Calu3 (cell line): ENCODE data around the gene PTPRA. TPM values are rescaled to one million over a fixed set of nuclear protein-coding genes. Genes with fewer than 3 reads are reported as not detected.

Experiments
- BruUV-seq: library from RNA; stranded (reverse); fragments of 400-500 nt; replicated peaks from 2 replicates; lab custom pipeline; 2021; lab: Mats Ljungman, UMichigan
- CTCF ChIA-PET: fragments of 300-600 bp; sonication (Branson Sonifier 250); formaldehyde crosslinking; loops from one replicate; lab custom pipeline; 2022; ENCODE audit warnings: antibody characterized with exemption; lab: Charles Lee
- DNase-seq: peaks from one replicate; pipeline ENCODE4 v3.0.0; 2022
- H3K27ac Mint-ChIP-seq: one replicate; pipeline ENCODE4 v1.8.0; 2022; ENCODE audit warnings: mixed read lengths; ENCODE audit not compliant: unreplicated experiment
- H3K27me3 Mint-ChIP-seq: one replicate; pipeline ENCODE4 v1.8.0; 2022; ENCODE audit warnings: mixed read lengths; ENCODE audit not compliant: unreplicated experiment
- H3K36me3 Mint-ChIP-seq: one replicate; pipeline ENCODE4 v1.8.0; 2022; ENCODE audit warnings: mild to moderate bottlenecking, moderate library complexity, mixed read lengths; ENCODE audit not compliant: insufficient read depth, unreplicated experiment
- H3K4me1 Mint-ChIP-seq: one replicate; pipeline ENCODE4 v1.8.0; 2022; ENCODE audit warnings: mild to moderate bottlenecking, low read depth, mixed read lengths; ENCODE audit not compliant: unreplicated experiment
- H3K4me3 Mint-ChIP-seq: one replicate; pipeline ENCODE4 v1.8.0; 2022; ENCODE audit warnings: mild to moderate bottlenecking, low read depth, moderate library complexity, mixed read lengths; ENCODE audit not compliant: unreplicated experiment
- H3K9me3 Mint-ChIP-seq: one replicate; pipeline ENCODE4 v1.8.0; 2022; ENCODE audit warnings: low read depth, mixed read lengths; ENCODE audit not compliant: unreplicated experiment
- CTCF ChIP-seq: fragments of 200-600 bp; IDR thresholded peaks from one replicate; pipeline ENCODE4 v1.8.0; 2022; ENCODE audit warnings: antibody characterized with exemption; ENCODE audit not compliant: unreplicated experiment
- intact Hi-C: fragments of 100-400 bp; cut with micrococcal nuclease; formaldehyde crosslinking; loops from one replicate; pipeline ENCODE4 v1.10.0; 2022; ENCODE audit not compliant: unreplicated experiment
- total RNA-seq: library from RNA; stranded (reverse); gene quantifications from 2 replicates; pipeline ENCODE4 v1.2.3, GENCODE V29; 2022

Gene PTPRA
- total RNA-seq, 1 experiment from 2014 or later, result 30.2 TPM

GRCh38 chr20:2871661-2872458, 1.4 kb upstream of the PTPRA start:
- no peaks in the 10 kb centered on the region for H3K9me3 Mint-ChIP-seq
- DNase-seq, result no peak
- H3K27ac Mint-ChIP-seq, result no peak overlapping the region
- CTCF ChIA-PET, result interaction anchor here (0.5 to 0.6 kb wide), 2 partner anchors 14 to 908 kb away, joined by 3 to 5 read pairs; no protein-coding TSS in a partner anchor
- peaks cover 23% of the 10 kb centered on the region for H3K36me3 Mint-ChIP-seq
- intact Hi-C loops, result no loop called here
- H3K4me1 Mint-ChIP-seq, result peaks cover 40% of the 10 kb centered on the region
- no peak for TF ChIP-seq CTCF
- BruUV-seq, result no TSS peak
- peak overlapping the region; percentile 81 for H3K4me3 Mint-ChIP-seq
- H3K27me3 Mint-ChIP-seq, result no peaks in the 10 kb centered on the region

DNA sequence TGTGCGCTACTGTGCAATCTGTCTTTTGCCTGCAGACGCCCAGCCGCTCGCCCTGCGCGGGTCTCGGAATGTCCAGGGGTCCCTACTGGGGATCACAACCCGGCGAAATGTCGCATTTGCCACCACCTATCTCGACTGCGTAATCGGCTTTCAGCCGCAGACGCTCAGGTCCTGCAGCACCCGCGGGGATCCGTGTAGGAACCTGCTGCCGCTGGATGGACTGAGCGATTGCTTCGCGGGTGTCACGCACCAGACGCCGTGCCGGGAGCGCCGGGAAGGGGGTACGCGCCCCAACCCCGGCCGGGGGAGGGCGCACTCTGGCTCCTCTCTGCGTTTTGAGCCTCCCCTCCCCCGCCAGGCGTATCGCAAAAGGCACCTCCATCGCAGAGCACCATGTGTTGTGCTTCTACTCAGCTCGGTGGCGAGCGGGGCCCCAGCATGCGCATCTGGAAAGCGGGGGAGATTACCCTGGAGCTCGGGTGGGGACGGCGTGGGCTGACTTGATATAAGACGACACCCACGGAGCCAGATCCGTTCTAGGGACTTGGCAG, 747 bp upstream of the PTPRA start:
- no peaks in the 10 kb centered on the region for H3K9me3 Mint-ChIP-seq
- peak overlapping the region; percentile 81 for H3K4me3 Mint-ChIP-seq
- H3K4me1 Mint-ChIP-seq, result peaks cover 35% of the 10 kb centered on the region
- peak; percentile 67 for DNase-seq
- H3K36me3 Mint-ChIP-seq, result peaks cover 23% of the 10 kb centered on the region
- intact Hi-C loops, result no loop called here
- no TSS peak for BruUV-seq
- no peak for TF ChIP-seq CTCF
- H3K27ac Mint-ChIP-seq, result no peak overlapping the region
- H3K27me3 Mint-ChIP-seq, result no peaks in the 10 kb centered on the region
- CTCF ChIA-PET, result interaction anchor here (0.5 to 0.6 kb wide), 2 partner anchors 14 to 907 kb away, joined by 3 to 5 read pairs; no protein-coding TSS in a partner anchor

DNA sequence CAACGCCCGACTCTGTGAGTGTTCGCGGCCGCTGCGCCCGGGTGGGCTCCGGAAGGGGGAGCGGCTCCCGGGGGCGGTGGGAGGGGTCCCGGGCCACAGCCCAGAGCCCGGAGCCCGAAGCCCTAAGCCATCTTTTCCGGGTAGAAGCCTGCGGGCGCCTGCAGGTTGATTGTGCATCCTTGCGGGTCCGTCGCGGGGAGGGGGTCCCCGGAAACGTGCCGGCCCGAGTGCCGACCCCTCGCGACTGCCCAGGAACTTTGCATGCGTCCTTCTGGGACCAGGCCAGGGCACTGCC, 413 bp downstream of the PTPRA start:
- TF ChIP-seq CTCF, result no peak
- Mint-ChIP-seq H3K9me3 (no peaks in the 10 kb centered on the region), H3K27me3 (no peaks in the 10 kb centered on the region), H3K27ac (no peak overlapping the region), H3K36me3 (peaks cover 23% of the 10 kb centered on the region), H3K4me3 (peak overlapping the region; percentile 81), H3K4me1 (peaks cover 31% of the 10 kb centered on the region)
- DNase-seq, result peak; percentile 13
- intact Hi-C loops, result no loop called here
- BruUV-seq, result no TSS peak
- CTCF ChIA-PET, result no interaction called here

DNA sequence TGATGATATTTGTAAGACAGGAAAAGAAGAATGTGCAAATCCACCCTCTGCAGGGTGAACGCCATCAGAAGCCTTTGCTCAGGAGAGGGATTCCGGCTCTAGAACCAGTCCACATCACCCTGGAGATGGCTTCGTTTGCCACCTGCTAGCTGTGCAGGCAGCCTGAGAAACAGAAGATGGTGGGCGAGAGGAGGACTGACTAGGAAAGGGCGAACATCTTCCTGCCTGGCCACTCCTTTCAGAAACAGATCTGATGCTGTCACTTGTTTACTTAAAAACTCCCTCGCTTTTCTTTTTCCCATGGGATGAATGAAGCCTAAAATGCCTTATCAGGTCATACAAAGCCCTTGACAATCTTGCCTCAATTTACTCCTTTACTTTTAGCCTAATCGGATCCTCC, 1.2 kb downstream of the PTPRA start:
- no peak for TF ChIP-seq CTCF
- intact Hi-C loops, result no loop called here
- no peaks in the 10 kb centered on the region for H3K9me3 Mint-ChIP-seq
- DNase-seq, result no peak
- H3K36me3 Mint-ChIP-seq, result peaks cover 23% of the 10 kb centered on the region
- H3K4me1 Mint-ChIP-seq, result peaks cover 31% of the 10 kb centered on the region
- no peaks in the 10 kb centered on the region for H3K27me3 Mint-ChIP-seq
- CTCF ChIA-PET, result no interaction called here
- H3K4me3 Mint-ChIP-seq, result peak overlapping the region; percentile 81
- TSS peak; percentile 51 for BruUV-seq
- no peak overlapping the region for H3K27ac Mint-ChIP-seq
